HG03045 (cell line): Measurements from ENCODE around the gene TMEM123.

ENCODE experiments used
- ATAC-seq: cut with Tn5 transposase; IDR thresholded peaks from one replicate; pipeline ENCODE4 v1.9.1; 2021; ENCODE audit warnings: mild to moderate bottlenecking, moderate library complexity; ENCODE audit not compliant: unreplicated experiment

Gene TMEM123

GRCh38 chr11:102452461-102453301 is at the start of gene TMEM123:
TMEM123 (minus strand) TSS chr11:102452765; CDS start chr11:102452623, 142 bp downstream.
- ATAC-seq = peak; percentile 65

- ATAC-seq = no peak
Measured at GRCh38 chr11:102500829-102501228, 48.3 kb upstream of the TMEM123 start.

- no peak for ATAC-seq
Measured at GRCh38 chr11:102499931-102500330, 47.4 kb upstream of the TMEM123 start.

- no peak for ATAC-seq
Measured at GRCh38 chr11:102499151-102499550, 46.6 kb upstream of the TMEM123 start.

GRCh38 chr11:102497061-102497460 is 44.5 kb upstream of the TMEM123 start:
- no peak for ATAC-seq

- peak; percentile 74 for ATAC-seq
Measured at GRCh38 chr11:102495161-102496042, 42.8 kb upstream of the TMEM123 start.

- no peak for ATAC-seq
Measured at GRCh38 chr11:102494216-102494615, 41.7 kb upstream of the TMEM123 start.

- ATAC-seq = no peak
Measured at GRCh38 chr11:102493524-102493923, 41.0 kb upstream of the TMEM123 start.

GRCh38 chr11:102491969-102492368 is 39.4 kb upstream of the TMEM123 start:
- no peak for ATAC-seq

- no peak for ATAC-seq
Measured at GRCh38 chr11:102489186-102490145, 36.9 kb upstream of the TMEM123 start.

- peak; percentile 66 for ATAC-seq
Measured at GRCh38 chr11:102488208-102488607, 35.6 kb upstream of the TMEM123 start.

- ATAC-seq = no peak
Measured at GRCh38 chr11:102487214-102487613, 34.6 kb upstream of the TMEM123 start.

GRCh38 chr11:102486584-102486983 is 34.0 kb upstream of the TMEM123 start:
- ATAC-seq = no peak

GRCh38 chr11:102485095-102485722 is 32.6 kb upstream of the TMEM123 start:
- ATAC-seq = no peak

GRCh38 chr11:102482433-102482832 is 29.9 kb upstream of the TMEM123 start:
- no peak for ATAC-seq

GRCh38 chr11:102479733-102480132 is 27.2 kb upstream of the TMEM123 start:
- ATAC-seq = no peak

- no peak for ATAC-seq
Measured at GRCh38 chr11:102478673-102479299, 26.2 kb upstream of the TMEM123 start.

GRCh38 chr11:102476812-102477211 is 24.2 kb upstream of the TMEM123 start:
- no peak for ATAC-seq

- no peak for ATAC-seq
Measured at GRCh38 chr11:102476069-102476468, 23.5 kb upstream of the TMEM123 start.

GRCh38 chr11:102473543-102473942 is 21.0 kb upstream of the TMEM123 start:
- ATAC-seq = no peak
